ENCODE results near the gene SERPIND1. TPM values are rescaled to one million over a fixed set of nuclear protein-coding genes. Genes with fewer than 3 reads are reported as not detected.
A peak's percentile ranks its signal among the peaks of the same experiment; 100 is the strongest.

Gene SERPIND1
- total and polyA plus RNA-seq, 2 of the 8 experiments (the other 6 are each of a cell fraction or from before 2014, with no cell fraction given): not detected

- H3K4ac ChIP-seq (replicated peaks; ENCODE audit: insufficient read length, low read depth, low read length): no peak overlapping the region
- 87% methylated on average over 12 of the region's 12 CpGs; no CpG with 5 or more reads in 1 of the 2 experiments for WGBS, 2 experiments (ENCODE audit: extremely low coverage in 1 of 2, insufficient coverage in 1 of 2, insufficient read length in 1 of 2, insufficient replicate concordance in 2 of 2, low coverage in 1 of 2, low lambda C conversion rate in 2 of 2, missing lambda C conversion rate in 1 of 2)
- no peaks in the 10 kb centered on the region for H4K20me1 ChIP-seq (replicated peaks in 1 of 2; ENCODE audit: control insufficient read depth in 1 of 2, insufficient read depth in 2 of 2, low read length in 2 of 2)
- no peak overlapping the region for H2AFZ ChIP-seq (ENCODE audit: low read length)
- no peak overlapping the region for H2BK20ac ChIP-seq (ENCODE audit: low read length)
- DNase-seq (ENCODE audit: low read depth in 1 of 2, low spot score in 2 of 2): no peak
- H3K4me1 ChIP-seq (replicated peaks in 1 of 4; ENCODE audit: control insufficient read depth in 3 of 4, insufficient read depth in 4 of 4, low read length in 3 of 4): no peaks in the 10 kb centered on the region
- H3K4me3 ChIP-seq (ENCODE audit: extremely low read depth in 1 of 4, insufficient read depth in 2 of 4, low read depth in 3 of 4, low read length in 4 of 4): no peak overlapping the region
- H3K18ac ChIP-seq (ENCODE audit: extremely low read depth, low read length): no peak overlapping the region
- H3K4me2 ChIP-seq (ENCODE audit: insufficient read depth in 1 of 2, low read depth in 2 of 2, low read length in 2 of 2): no peak overlapping the region
- no peaks in the 10 kb centered on the region for H3K23me2 ChIP-seq (ENCODE audit: low read depth, low read length)
- no peak overlapping the region for H4K5ac ChIP-seq (ENCODE audit: insufficient read length, low read depth, low read length)
- H3K9ac ChIP-seq (replicated peaks in 1 of 4; ENCODE audit: extremely low read depth in 1 of 4, low read depth in 3 of 4, low read length in 3 of 4): no peak overlapping the region
- ChIA-PET POLR2A (ENCODE audit: partially characterized antibody) (interaction anchor here (0.6 kb wide), 1 partner anchor 60 kb away, joined by 3 read pairs; no protein-coding TSS in a partner anchor), CTCF (ENCODE audit: partially characterized antibody) (interaction anchor here (3.8 kb wide), 1 partner anchor 9 kb away, joined by 26 read pairs; no protein-coding TSS in a partner anchor)
- no peak overlapping the region for H4K8ac ChIP-seq (ENCODE audit: extremely low read depth, insufficient read depth, low read length)
- no peak overlapping the region for H3K23ac ChIP-seq (ENCODE audit: insufficient read length)
- H3K79me2 ChIP-seq (ENCODE audit: control insufficient read depth in 1 of 2, insufficient read depth in 2 of 2, low read length in 2 of 2): no peaks in the 10 kb centered on the region
- no peak overlapping the region for H4K91ac ChIP-seq (replicated peaks; ENCODE audit: insufficient read length, low read length)
- no peaks in the 10 kb centered on the region for H3K9me3 ChIP-seq (ENCODE audit: insufficient read depth in 2 of 2, low read depth in 1 of 2, low read length in 1 of 2)
- FAIRE-seq: no peak
- H2AK5ac ChIP-seq (ENCODE audit: low read depth, low read length): no peak overlapping the region
- no peak overlapping the region for H2BK120ac ChIP-seq (replicated peaks; ENCODE audit: low read depth, low read length)
- no peak overlapping the region for H3K27ac ChIP-seq (ENCODE audit: low read depth, low read length)
- H3K56ac ChIP-seq (replicated peaks; ENCODE audit: insufficient read length, low read depth, low read length): no peak overlapping the region
- no peaks in the 10 kb centered on the region for H3K27me3 ChIP-seq (replicated peaks in 1 of 4; ENCODE audit: control insufficient read depth in 3 of 4, extremely low read depth in 1 of 4, insufficient read depth in 3 of 4, low read length in 3 of 4)
- H3K36me3 ChIP-seq (ENCODE audit: control insufficient read depth in 2 of 4, insufficient read depth in 4 of 4, low read length in 3 of 4): 0 out of 8 replicates have a peak, but pooled peaks cover 0 to 3% (median 0%) of the 10 kb centered on the region in 4 experiments
- no peaks in the 10 kb centered on the region for H3K79me1 ChIP-seq (ENCODE audit: low read depth, low read length)
- no peak overlapping the region for H2BK12ac ChIP-seq (ENCODE audit: low read depth, low read length)
- H2BK5ac ChIP-seq (ENCODE audit: low read depth, low read length): peak overlapping the region; percentile 5; the same call in 1 of the 2 replicates
- no peak overlapping the region for H2BK15ac ChIP-seq (ENCODE audit: low read length)
- no peak overlapping the region for H3K14ac ChIP-seq (ENCODE audit: insufficient read length)
- TF ChIP-seq CREB1 (IDR thresholded peaks at IDR 0.05) (no peak), TCF12 (IDR thresholded peaks at IDR 0.05; ENCODE audit: low read depth, low read length) (no peak), CHD2 (IDR thresholded peaks at IDR 0.05; ENCODE audit: low read length) (no peak), SIRT6 (IDR thresholded peaks at IDR 0.05; ENCODE audit: low read length) (no peak), RBBP5 (IDR thresholded peaks at IDR 0.05; ENCODE audit: borderline replicate concordance, low read depth, low read length) (no peak), FOSL1 (IDR thresholded peaks at IDR 0.05; ENCODE audit: insufficient read depth, low read depth, low read length) (no peak), KDM1A (IDR thresholded peaks at IDR 0.05; ENCODE audit: borderline replicate concordance, low read length) (no peak), CBX5 (IDR thresholded peaks at IDR 0.05; ENCODE audit: low read depth, low read length) (no peak), SIX5 (IDR thresholded peaks at IDR 0.05; ENCODE audit: low read depth, low read length) (no peak), TAF1 (IDR thresholded peaks at IDR 0.05; ENCODE audit: low read depth, low read length) (no peak), HDAC6 (IDR thresholded peaks at IDR 0.05; ENCODE audit: low read depth, low read length) (no peak)
Measured at GRCh38 chr22:20792221-20792965, 18.5 kb downstream of the SERPIND1 start.

Data from H1 (cell line).